OCI-LY7 (cell line): Measurements from ENCODE around the gene COG2. TPM values are rescaled to one million over a fixed set of nuclear protein-coding genes. Genes with fewer than 3 reads are reported as not detected.

ENCODE experiments used
- BruUV-seq: library from RNA; stranded (reverse); fragments of 400-500 nt; replicated peaks from 2 replicates; lab custom pipeline; 2021; lab: Mats Ljungman, UMichigan
- CTCF ChIA-PET: fragments of 300-600 bp; sonication (Branson Sonifier 250); formaldehyde crosslinking; loops from one replicate; lab custom pipeline; 2022; ENCODE audit warnings: antibody characterized with exemption; ENCODE audit not compliant: unreplicated experiment; lab: Charles Lee
- POLR2A ChIA-PET: fragments of 300-600 bp; sonication (Branson Sonifier 250); formaldehyde crosslinking; loops from one replicate; lab custom pipeline; 2022; ENCODE audit warnings: antibody characterized with exemption; lab: Charles Lee
- DNase-seq: peaks from one replicate; pipeline ENCODE4 v3.0.0-alpha.2; 2015; ENCODE audit warnings: low spot score
- H2AFZ ChIP-seq: fragments of 200-600 bp; sonication (generic), shearing (Covaris generic); 2 replicates; pipeline ENCODE4 v1.6.1; 2014; ENCODE audit warnings: mild to moderate bottlenecking, antibody characterized with exemption, low read length, moderate library complexity
- H3K27ac ChIP-seq: fragments of 200-600 bp; sonication (generic); 2 replicates; pipeline ENCODE4 v1.5.1; 2014; ENCODE audit warnings: mixed run types, low read depth, mild to moderate bottlenecking, moderate library complexity, low read length, inconsistent platforms; ENCODE audit not compliant: poor library complexity, severe bottlenecking
- H3K36me3 ChIP-seq: fragments of 200-600 bp; sonication (generic); 2 replicates; pipeline ENCODE4 v1.6.1; 2014; ENCODE audit warnings: mild to moderate bottlenecking, antibody characterized with exemption, low read length, moderate library complexity, mixed read lengths; ENCODE audit not compliant: insufficient read depth
- H3K4me1 ChIP-seq: fragments of 200-600 bp; sonication (generic); 2 replicates; pipeline ENCODE4 v1.5.1; 2014; ENCODE audit warnings: mild to moderate bottlenecking, low read length; ENCODE audit not compliant: insufficient read depth, poor library complexity, severe bottlenecking
- H3K4me2 ChIP-seq: fragments of 200-600 bp; sonication (generic); 2 replicates; pipeline ENCODE4 v1.6.1; 2014; ENCODE audit warnings: mild to moderate bottlenecking, low read length
- H3K4me3 ChIP-seq: fragments of 200-600 bp; sonication (generic); 2 replicates; pipeline ENCODE4 v1.5.1; 2014; ENCODE audit warnings: mild to moderate bottlenecking, low read depth, low read length; ENCODE audit not compliant: poor library complexity, severe bottlenecking
- H3K79me2 ChIP-seq: fragments of 200-600 bp; sonication (generic); 2 replicates; pipeline ENCODE4 v1.6.1; 2016; ENCODE audit warnings: low read depth, mild to moderate bottlenecking, low read length, moderate library complexity, mixed read lengths; ENCODE audit not compliant: insufficient read depth
- H3K9me2 ChIP-seq: fragments of 200-600 bp; sonication (generic); 2 replicates; pipeline ENCODE4 v1.6.1; 2016; ENCODE audit warnings: mild to moderate bottlenecking, low read length, mixed read lengths; ENCODE audit not compliant: insufficient read depth
- H3K9me3 ChIP-seq: fragments of 200-600 bp; sonication (generic); 2 replicates; pipeline ENCODE4 v1.6.1; 2014; ENCODE audit warnings: mild to moderate bottlenecking, mixed run types, low read length, mixed read lengths
- H4K20me1 ChIP-seq: fragments of 200-600 bp; sonication (generic); 2 replicates; pipeline ENCODE4 v1.6.1; 2014; ENCODE audit warnings: mild to moderate bottlenecking, antibody characterized with exemption, low read length, moderate library complexity, mixed read lengths; ENCODE audit not compliant: insufficient read depth
- CTCF ChIP-seq: fragments of 200-600 bp; sonication (generic); conservative IDR thresholded peaks from 2 replicates; pipeline ENCODE4 v1.5.1; 2014; ENCODE audit warnings: mild to moderate bottlenecking, antibody characterized with exemption, low read length, moderate library complexity, mixed read lengths
- EZH2phosphoT487 ChIP-seq: fragments of 200-600 bp; sonication (generic); IDR thresholded peaks from 2 replicates; pipeline ENCODE4 v1.6.1; 2018; ENCODE audit warnings: low read depth, borderline replicate concordance, mild to moderate bottlenecking, mixed run types, antibody characterized with exemption, low read length, moderate library complexity, mixed read lengths
- intact Hi-C: fragments of 100-400 bp; cut with micrococcal nuclease; formaldehyde crosslinking; loops from one replicate; pipeline ENCODE4 v1.10.0; 2022; ENCODE audit not compliant: unreplicated experiment
- total RNA-seq, 2 experiments: library from RNA; depleted of rRNA in 1 of 2; stranded (reverse); fragments of >200 nt in 1 of 2; shearing (Covaris generic) in 1 of 2; gene quantifications; 2 replicates each; pipeline ENCODE4 v1.2.3, GENCODE V29; 2014 to 2022

The COG2 gene
- total RNA-seq, 2 experiments from 2014 or later: 30.5 to 35.3 TPM

GRCh38 chr1:230690101-230690500 is 47.8 kb downstream of the COG2 start:
- no peak for TF ChIP-seq CTCF
- DNase-seq: no peak
- ChIA-PET CTCF (no interaction called here), POLR2A (no interaction called here)
- no TSS peak for BruUV-seq
- no peak overlapping the region for H3K27ac ChIP-seq
- peaks cover 88% of the 10 kb centered on the region for H3K36me3 ChIP-seq
- no peaks in the 10 kb centered on the region for H3K9me2 ChIP-seq
- H2AFZ ChIP-seq: no peak overlapping the region
- H3K79me2 ChIP-seq: no peaks in the 10 kb centered on the region
- H3K4me1 ChIP-seq: no peaks in the 10 kb centered on the region
- no peak overlapping the region for H3K4me3 ChIP-seq
- H3K9me3 ChIP-seq: no peaks in the 10 kb centered on the region
- no peak overlapping the region for H3K4me2 ChIP-seq
- intact Hi-C loops: no loop called here
- H4K20me1 ChIP-seq: no peaks in the 10 kb centered on the region

GRCh38 chr1:230691615-230692014 is 49.3 kb downstream of the COG2 start:
- intact Hi-C loops: no loop called here
- no peaks in the 10 kb centered on the region for H3K9me3 ChIP-seq
- CTCF ChIA-PET: no interaction called here
- peaks cover 73% of the 10 kb centered on the region for H3K36me3 ChIP-seq
- POLR2A ChIA-PET: no interaction called here
- H2AFZ ChIP-seq: no peak overlapping the region
- H4K20me1 ChIP-seq: no peaks in the 10 kb centered on the region
- no peak for DNase-seq
- no peak overlapping the region for H3K27ac ChIP-seq
- H3K9me2 ChIP-seq: no peaks in the 10 kb centered on the region
- H3K4me2 ChIP-seq: no peak overlapping the region
- no peaks in the 10 kb centered on the region for H3K79me2 ChIP-seq
- no TSS peak for BruUV-seq
- TF ChIP-seq EZH2phosphoT487: no peak
- H3K4me3 ChIP-seq: no peak overlapping the region
- no peaks in the 10 kb centered on the region for H3K4me1 ChIP-seq

- POLR2A ChIA-PET: no interaction called here
- TF ChIP-seq CTCF: no peak
- no peak for TF ChIP-seq EZH2phosphoT487
- no peak overlapping the region for H3K4me2 ChIP-seq
- no peaks in the 10 kb centered on the region for H3K9me3 ChIP-seq
- no peak for DNase-seq
- no peak overlapping the region for H3K4me3 ChIP-seq
- H3K27ac ChIP-seq: no peak overlapping the region
- H3K79me2 ChIP-seq: no peaks in the 10 kb centered on the region
- CTCF ChIA-PET: no interaction called here
- intact Hi-C loops: no loop called here
- no TSS peak for BruUV-seq
- no peaks in the 10 kb centered on the region for H4K20me1 ChIP-seq
- H3K4me1 ChIP-seq: no peaks in the 10 kb centered on the region
- H2AFZ ChIP-seq: no peak overlapping the region
- no peaks in the 10 kb centered on the region for H3K9me2 ChIP-seq
- peaks cover 59% of the 10 kb centered on the region for H3K36me3 ChIP-seq
Measured at GRCh38 chr1:230693221-230693620, 50.9 kb downstream of the COG2 start.
